SK-N-SH (cell line): ENCODE results near the gene UGT1A1. TPM values are rescaled to one million over a fixed set of nuclear protein-coding genes. Genes with fewer than 3 reads are reported as not detected.

Source experiments
- CTCF ChIA-PET: fragments of 300-600, 350-600 bp; formaldehyde crosslinking; extraction: SDS; loops from one replicate; lab custom pipeline; 2021; lab: Yijun Ruan, JAX
- POLR2A ChIA-PET: fragments of 350-600 bp; sonication (Branson Sonifier 250); formaldehyde crosslinking; extraction: SDS; loops from one replicate; lab custom pipeline; 2020; ENCODE audit warnings: antibody characterized with exemption, inconsistent platforms; lab: Yijun Ruan, JAX
- DNase-seq: peaks from one replicate; pipeline ENCODE4 v3.0.0; 2012
- H2AFZ ChIP-seq: fragments of 200-600 bp; sonication (generic); 2 replicates; pipeline ENCODE4 v1.8.1; 2016; ENCODE audit warnings: antibody characterized with exemption, mild to moderate bottlenecking, low read depth
- H3F3A ChIP-seq: fragments of 200-600 bp; sonication (generic); replicated peaks from 2 replicates; pipeline ENCODE3; 2016; ENCODE audit warnings: antibody characterized with exemption, mild to moderate bottlenecking; ENCODE audit not compliant: insufficient read depth
- H3K27ac ChIP-seq, 2 experiments: fragments of 200-500 bp in 1 of 2; fragments of 200-600 bp in 1 of 2; sonication (Bioruptor generic) in 1 of 2; sonication (generic), shearing (Covaris generic) in 1 of 2; 2 replicates each; pipeline versions ENCODE4 v1.5.1 to v1.6.1; 2014 to 2016; ENCODE audit warnings: low read depth in 2 of 2, inconsistent platforms in 1 of 2, low read length in 1 of 2, mild to moderate bottlenecking in 1 of 2, mixed read lengths in 1 of 2
- H3K27me3 ChIP-seq: fragments of 200-600 bp; sonication (generic), shearing (Covaris generic); 2 replicates; pipeline ENCODE4 v1.6.1; 2016; ENCODE audit warnings: mixed run types; ENCODE audit not compliant: insufficient read depth
- H3K36me3 ChIP-seq, 2 experiments: fragments of 200-500 bp in 1 of 2; fragments of 200-600 bp in 1 of 2; sonication (Bioruptor generic) in 1 of 2; sonication (generic) in 1 of 2; replicated peaks in 1 of 2; 2 replicates each; pipeline versions ENCODE3 to v1.5.1; 2014 to 2016; ENCODE audit warnings: low read length in 1 of 2, mild to moderate bottlenecking in 1 of 2; ENCODE audit not compliant: insufficient read depth in 2 of 2, control insufficient read depth in 1 of 2
- H3K4me1 ChIP-seq, 2 experiments: fragments of 200-500 bp in 1 of 2; fragments of 200-600 bp in 1 of 2; sonication (Bioruptor generic) in 1 of 2; sonication (generic), shearing (Covaris generic) in 1 of 2; 2 replicates each; pipeline versions ENCODE4 v1.5.1 to v1.6.1; 2014 to 2016; ENCODE audit warnings: low read depth in 1 of 2, low read length in 1 of 2, mixed run types in 1 of 2; ENCODE audit not compliant: insufficient read depth in 2 of 2, control insufficient read depth in 1 of 2
- H3K4me2 ChIP-seq: fragments of 200-600 bp; sonication (generic), shearing (Covaris generic); 2 replicates; pipeline ENCODE4 v1.6.1; 2017; ENCODE audit warnings: mixed run types
- H3K4me3 ChIP-seq, 2 experiments: fragments of 200-500 bp in 1 of 2; fragments of 200-600 bp in 1 of 2; sonication (Bioruptor generic) in 1 of 2; sonication (generic), shearing (Covaris generic) in 1 of 2; 2 replicates each; pipeline versions ENCODE4 v1.5.1 to v1.8.1; 2014 to 2016; ENCODE audit warnings: low read depth in 2 of 2, inconsistent platforms in 1 of 2, low read length in 1 of 2, mild to moderate bottlenecking in 1 of 2, mixed read lengths in 1 of 2, moderate library complexity in 1 of 2
- H3K79me2 ChIP-seq: fragments of 200-600 bp; sonication (generic); 2 replicates; pipeline ENCODE4 v1.8.1; 2017; ENCODE audit warnings: mild to moderate bottlenecking; ENCODE audit not compliant: insufficient read depth
- H3K9ac ChIP-seq: fragments of 200-600 bp; sonication (generic); 2 replicates; pipeline ENCODE4 v1.6.1; 2017; ENCODE audit warnings: mixed run types
- H3K9me2 ChIP-seq: fragments of 200-600 bp; sonication (generic); 2 replicates; pipeline ENCODE4 v1.6.1; 2017; ENCODE audit warnings: mixed run types
- H3K9me3 ChIP-seq: fragments of 200-600 bp; sonication (generic); 2 replicates; pipeline ENCODE4 v1.6.1; 2017; ENCODE audit warnings: mixed run types, mild to moderate bottlenecking, moderate library complexity
- H4K20me1 ChIP-seq: fragments of 200-600 bp; sonication (generic); 2 replicates; pipeline ENCODE4 v1.6.1; 2017; ENCODE audit warnings: mild to moderate bottlenecking, mixed run types; ENCODE audit not compliant: insufficient read depth
- ELF1 ChIP-seq: IDR thresholded peaks from 2 replicates; pipeline ENCODE4 v1.4.0; 2012
- EP300 ChIP-seq, 2 experiments: IDR thresholded peaks; 2 replicates each; pipeline versions ENCODE4 v1.4.0 to v1.6.1; 2012; ENCODE audit warnings: borderline replicate concordance in 1 of 2, low read depth in 1 of 2, low read length in 1 of 2
- EZH2phosphoT487 ChIP-seq: fragments of 200-600 bp; sonication (generic); IDR thresholded peaks from 2 replicates; pipeline ENCODE4 v1.6.1; 2017; ENCODE audit warnings: low read depth, mixed run types, mild to moderate bottlenecking, antibody characterized with exemption, moderate library complexity, borderline replicate concordance
- FOSL2 ChIP-seq: IDR thresholded peaks from 2 replicates; pipeline ENCODE4 v1.4.0; 2012; ENCODE audit warnings: low read depth, mild to moderate bottlenecking, moderate library complexity, borderline replicate concordance
- FOXJ3 ChIP-seq: sonication (generic); formaldehyde crosslinking; IDR thresholded peaks from 2 replicates; pipeline ENCODE4 v1.5.1; 2020; ENCODE audit warnings: mild to moderate bottlenecking, missing genetic modification reagents
- MXI1 ChIP-seq: IDR thresholded peaks from 2 replicates; pipeline ENCODE4 v1.6.1; 2012; ENCODE audit warnings: mild to moderate bottlenecking, low read depth, low read length, improper control_type of control experiment
- NRF1 ChIP-seq: IDR thresholded peaks from 2 replicates; pipeline ENCODE4 v1.6.1; 2012; ENCODE audit warnings: low read depth, mild to moderate bottlenecking, low read length
- RCOR1 ChIP-seq: fragments of 150-350 bp; IDR thresholded peaks from 2 replicates; pipeline ENCODE4 v1.6.1; 2017; ENCODE audit warnings: antibody characterized with exemption, low read length
- SIN3A ChIP-seq: IDR thresholded peaks from 2 replicates; pipeline ENCODE4 v1.6.1; 2012; ENCODE audit warnings: low read depth, mild to moderate bottlenecking, low read length, moderate library complexity, borderline replicate concordance
- TAF1 ChIP-seq: IDR thresholded peaks from 2 replicates; pipeline ENCODE4 v1.6.1; 2012; ENCODE audit warnings: low read depth, mild to moderate bottlenecking, low read length, moderate library complexity, borderline replicate concordance
- WGBS: methylation state at CpG from one replicate; pipeline ENCODE4 v1.1.6; 2017; ENCODE audit warnings: low lambda C conversion rate; 5-methylcytosine and 5-hydroxymethylcytosine counted together
- polyA plus RNA-seq, 3 experiments: library from polyadenylated mRNA; depleted of rRNA; stranded (reverse); fragments of >200 nt; gene quantifications; 2 replicates each; pipeline ENCODE4 v1.2.3, GENCODE V29; 2012
- TF ChIP-seq, protein P1 (sequence below): IDR thresholded peaks from 2 replicates; pipeline ENCODE4 v1.4.0; 2012; ENCODE audit warnings: low read depth, borderline replicate concordance

The UGT1A1 gene
- polyA plus RNA-seq, 1 of the 3 experiments (the other 2 are of a cell fraction), result not detected

DNA sequence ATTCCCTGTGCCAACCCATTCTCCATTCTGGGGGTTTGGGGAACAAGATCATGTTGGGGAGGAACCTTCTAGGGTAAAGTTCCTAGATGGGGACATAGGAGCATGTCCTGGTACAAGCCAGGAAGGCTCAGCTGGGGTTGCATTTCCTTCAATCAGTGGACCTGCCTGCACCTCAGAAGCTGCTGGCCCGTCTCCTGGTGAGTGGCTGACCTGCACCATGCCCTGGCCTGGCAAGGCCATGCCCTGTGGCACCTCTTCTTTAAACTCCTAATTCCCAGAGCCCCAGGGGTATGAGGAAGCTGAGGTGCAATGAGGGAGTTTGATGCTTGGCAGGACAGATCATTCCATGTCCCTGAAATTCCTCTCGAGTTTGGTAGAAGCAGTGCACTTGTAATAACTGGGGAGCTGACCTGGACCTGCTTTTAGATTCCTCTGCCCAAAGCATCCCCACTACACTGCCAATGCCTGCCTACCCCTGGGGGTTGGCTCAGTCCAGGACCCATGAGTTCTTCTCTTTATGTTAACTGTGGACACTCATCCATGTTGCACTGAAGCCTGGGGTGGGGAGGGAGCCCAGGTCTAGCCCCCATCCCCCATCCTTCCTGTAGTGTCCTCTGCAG, 43.3 kb downstream of the UGT1A1 start:
- CTCF ChIA-PET, result interaction anchor here (0.9 kb wide), 1 partner anchor 16 kb away, joined by 3 read pairs; no protein-coding TSS in a partner anchor
- 10% methylated on average over 1 of the region's 2 CpGs for WGBS
- POLR2A ChIA-PET, result no interaction called here

DNA sequence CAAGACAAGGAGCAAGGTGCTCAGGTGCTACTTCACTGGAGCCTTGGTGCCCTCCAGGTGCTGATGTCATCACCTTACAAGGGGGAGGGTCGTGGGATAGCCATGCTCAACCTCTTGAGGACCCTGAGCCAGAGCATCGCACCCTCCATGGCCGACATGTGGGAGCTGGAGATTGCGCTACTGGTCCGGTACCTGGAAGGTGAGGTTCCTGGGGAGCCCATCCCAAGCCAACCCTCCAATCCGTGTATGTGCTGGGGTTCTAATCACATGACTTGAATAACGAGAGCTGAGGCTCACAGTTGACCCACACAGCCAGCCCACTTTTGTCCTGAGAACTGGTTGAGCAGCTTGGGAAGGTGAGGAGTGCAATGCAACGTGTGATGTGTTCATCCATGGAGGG, 43.9 kb downstream of the UGT1A1 start:
- no peaks in the 10 kb centered on the region for H3K27me3 ChIP-seq
- H3K27ac ChIP-seq, result no peak overlapping the region
- H3K4me3 ChIP-seq, result no peak overlapping the region
- CTCF ChIA-PET, result interaction anchor here (0.9 kb wide), 1 partner anchor 17 kb away, joined by 3 read pairs; no protein-coding TSS in a partner anchor
- no peaks in the 10 kb centered on the region for H3K36me3 ChIP-seq
- no peaks in the 10 kb centered on the region for H4K20me1 ChIP-seq
- H3K4me1 ChIP-seq, result no peaks in the 10 kb centered on the region
- H3K9me2 ChIP-seq, result no peaks in the 10 kb centered on the region
- H2AFZ ChIP-seq, result no peak overlapping the region
- POLR2A ChIA-PET, result no interaction called here
- TF ChIP-seq RCOR1, result no peak
- TF ChIP-seq MXI1, result no peak
- no peak for TF ChIP-seq FOSL2
- TF ChIP-seq SIN3A, result no peak
- TF ChIP-seq EZH2phosphoT487, result no peak
- no peak for TF ChIP-seq EP300 (IDR thresholded peaks at IDR 0.05; ENCODE audit: borderline replicate concordance in 1 of 2, low read depth in 1 of 2, low read length in 1 of 2)
- TF ChIP-seq FOXJ3, result no peak
- TF ChIP-seq ELF1, result no peak
- TF ChIP-seq TAF1, result no peak
- no peaks in the 10 kb centered on the region for H3F3A ChIP-seq
- no peak for DNase-seq
- H3K79me2 ChIP-seq, result no peaks in the 10 kb centered on the region
- WGBS, result 33% methylated on average over 3 of the region's 8 CpGs
- no peaks in the 10 kb centered on the region; the same call in 1 of the 2 replicates for H3K9me3 ChIP-seq
- no peak overlapping the region for H3K4me2 ChIP-seq
- no peak overlapping the region for H3K9ac ChIP-seq

More for the DNA sequence above, 43.3 kb downstream of the UGT1A1 start:
- H3F3A ChIP-seq, result no peaks in the 10 kb centered on the region
- TF ChIP-seq MXI1 (no peak), SIN3A (no peak), FOSL2 (no peak), NRF1 (no peak)
- TF ChIP-seq, protein P1, sequence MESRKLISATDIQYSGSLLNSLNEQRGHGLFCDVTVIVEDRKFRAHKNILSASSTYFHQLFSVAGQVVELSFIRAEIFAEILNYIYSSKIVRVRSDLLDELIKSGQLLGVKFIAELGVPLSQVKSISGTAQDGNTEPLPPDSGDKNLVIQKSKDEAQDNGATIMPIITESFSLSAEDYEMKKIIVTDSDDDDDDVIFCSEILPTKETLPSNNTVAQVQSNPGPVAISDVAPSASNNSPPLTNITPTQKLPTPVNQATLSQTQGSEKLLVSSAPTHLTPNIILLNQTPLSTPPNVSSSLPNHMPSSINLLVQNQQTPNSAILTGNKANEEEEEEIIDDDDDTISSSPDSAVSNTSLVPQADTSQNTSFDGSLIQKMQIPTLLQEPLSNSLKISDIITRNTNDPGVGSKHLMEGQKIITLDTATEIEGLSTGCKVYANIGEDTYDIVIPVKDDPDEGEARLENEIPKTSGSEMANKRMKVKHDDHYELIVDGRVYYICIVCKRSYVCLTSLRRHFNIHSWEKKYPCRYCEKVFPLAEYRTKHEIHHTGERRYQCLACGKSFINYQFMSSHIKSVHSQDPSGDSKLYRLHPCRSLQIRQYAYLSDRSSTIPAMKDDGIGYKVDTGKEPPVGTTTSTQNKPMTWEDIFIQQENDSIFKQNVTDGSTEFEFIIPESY, result no peak
- TF ChIP-seq, all 33 proteins: peak for 0
- no peak for DNase-seq
- H3K36me3 ChIP-seq, result no peaks in the 10 kb centered on the region
- no peaks in the 10 kb centered on the region for H3K27me3 ChIP-seq
- H3K4me1 ChIP-seq, result no peaks in the 10 kb centered on the region
- no peaks in the 10 kb centered on the region for H3K79me2 ChIP-seq
- H3K4me3 ChIP-seq, result no peak overlapping the region
- H3K4me2 ChIP-seq, result no peak overlapping the region
- no peak overlapping the region for H3K9ac ChIP-seq
- no peaks in the 10 kb centered on the region for H3K9me2 ChIP-seq
- no peak overlapping the region for H2AFZ ChIP-seq
- H3K9me3 ChIP-seq, result no peaks in the 10 kb centered on the region; the same call in 1 of the 2 replicates
- no peaks in the 10 kb centered on the region for H4K20me1 ChIP-seq
- H3K27ac ChIP-seq, result no peak overlapping the region
